Activated T-cell treated with anti-CD3 and anti-CD28 coated beads for 4 hours (primary cell): Measurements from ENCODE around the gene GRPEL1.
"Not testable (repeated sequence)": the region's sequence is repeated elsewhere in the genome, so short reads cannot be mapped to it uniquely, and the experiment has no call there.

Source experiments
- DNase-seq: peaks from one replicate; pipeline ENCODE4 v3.0.0-alpha.2; 2020

The GRPEL1 gene

GRCh38 chr4:7067452-7068278, at the start of gene GRPEL1:
GRPEL1 (minus strand) TSS chr4:7068064; CDS start chr4:7068032, 32 bp downstream.
- DNase-seq: peak; percentile 100

GRCh38 chr4:7116705-7117104, 48.8 kb upstream of the GRPEL1 start:
- DNase-seq: no peak

DNA sequence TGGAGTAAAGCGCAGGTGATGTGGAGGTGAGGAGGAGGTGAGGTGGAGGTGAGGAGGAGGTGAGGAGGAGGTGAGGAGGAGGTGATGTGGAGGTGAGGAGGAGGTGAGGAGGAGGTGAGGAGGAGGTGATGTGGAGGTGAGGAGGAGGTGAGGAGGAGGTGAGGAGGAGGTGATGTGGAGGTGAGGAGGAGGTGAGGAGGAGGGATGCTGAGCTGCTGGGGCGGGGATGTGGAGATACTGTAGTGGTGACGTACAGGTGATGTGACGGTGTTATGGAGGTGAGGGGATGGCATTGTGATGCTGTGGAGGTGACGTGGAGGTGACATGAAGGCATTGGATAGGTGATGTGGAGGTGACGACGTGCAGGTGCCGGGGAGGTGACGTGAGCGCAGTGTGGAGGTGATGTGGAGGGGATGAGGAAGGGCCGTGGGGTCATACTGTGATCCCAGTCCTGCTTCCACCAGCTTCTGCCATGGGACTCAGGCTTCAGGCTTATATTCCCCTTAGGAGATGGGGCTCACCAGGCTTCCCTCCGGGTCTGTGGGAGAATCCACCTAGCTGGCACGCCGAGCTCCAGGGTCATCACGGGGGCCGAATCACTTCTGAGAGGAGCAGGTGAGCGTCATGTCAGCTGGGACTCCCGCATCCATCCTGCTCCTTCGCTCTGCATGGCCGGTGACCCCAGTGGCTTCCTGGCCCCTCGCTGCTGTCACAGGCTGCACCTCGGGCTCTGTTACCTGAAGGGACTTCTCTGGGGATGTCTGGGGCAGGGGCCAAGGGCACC, 47.9 kb upstream of the GRPEL1 start:
- no peak for DNase-seq

- DNase-seq: no peak
Observed at GRCh38 chr4:7112656-7113055, 44.8 kb upstream of the GRPEL1 start.

- DNase-seq: no peak
Observed at GRCh38 chr4:7111441-7111840, 43.6 kb upstream of the GRPEL1 start.

- DNase-seq: no peak
Observed at GRCh38 chr4:7110546-7110945, 42.7 kb upstream of the GRPEL1 start.

DNA sequence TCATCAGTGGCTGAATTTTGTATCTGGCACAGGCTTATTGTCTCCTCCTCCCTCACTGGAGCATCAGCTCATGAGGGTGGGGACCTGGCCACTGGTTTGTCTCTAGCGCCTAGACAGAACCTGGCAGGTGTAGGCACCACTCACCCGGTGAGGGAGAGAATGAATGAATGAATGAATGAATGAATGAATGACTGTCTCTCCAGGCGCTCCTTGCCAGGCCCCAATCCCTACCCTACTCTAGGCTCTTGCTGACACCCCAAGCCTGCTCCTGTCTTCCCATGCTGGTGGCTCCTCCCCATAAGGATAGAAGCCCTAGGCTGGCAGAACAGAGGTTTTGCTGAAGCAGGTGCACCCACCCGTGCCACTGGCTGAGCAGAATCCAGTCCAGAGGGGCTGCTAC, 41.3 kb upstream of the GRPEL1 start:
- no peak for DNase-seq

- DNase-seq: no peak
Observed at GRCh38 chr4:7108660-7109059, 40.8 kb upstream of the GRPEL1 start.

GRCh38 chr4:7108046-7108625, 40.3 kb upstream of the GRPEL1 start:
- no peak for DNase-seq

GRCh38 chr4:7107166-7107905, 39.5 kb upstream of the GRPEL1 start:
- no peak for DNase-seq

GRCh38 chr4:7105276-7105675, 37.4 kb upstream of the GRPEL1 start:
- no peak for DNase-seq

DNA sequence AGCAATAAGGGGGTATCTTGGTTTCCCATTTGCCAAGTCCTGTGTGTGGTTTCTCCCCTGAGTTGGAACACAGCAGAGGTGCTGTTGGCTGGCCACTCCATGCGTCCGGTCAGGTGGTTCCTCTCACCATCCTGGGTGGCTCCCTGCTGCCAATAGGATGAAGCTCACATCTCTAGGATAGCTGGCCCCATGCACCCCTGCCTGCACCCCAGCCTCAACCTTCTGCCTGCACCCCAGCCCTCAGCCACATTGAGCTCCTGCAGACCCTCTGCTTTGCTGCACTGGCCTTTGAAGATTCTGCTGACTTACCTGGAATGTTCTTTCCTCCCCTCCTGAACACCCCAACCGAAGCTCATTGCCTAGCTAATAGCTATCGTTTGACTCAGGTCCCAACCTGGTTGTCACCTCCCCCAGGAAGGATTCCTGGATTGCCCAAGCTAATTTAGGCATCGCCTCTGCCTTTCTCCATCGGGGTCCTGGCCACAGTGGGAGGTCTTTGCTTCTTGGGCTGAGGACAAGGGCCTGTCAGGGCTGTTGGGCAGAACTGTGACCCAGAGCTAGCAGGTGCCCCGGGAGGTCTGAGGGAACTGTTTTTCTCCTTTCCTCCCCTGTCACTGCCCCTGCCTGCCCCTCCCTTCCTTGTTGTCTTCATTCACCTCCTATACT, 36.6 kb upstream of the GRPEL1 start:
- no peak for DNase-seq

GRCh38 chr4:7103607-7104365, 35.9 kb upstream of the GRPEL1 start:
- DNase-seq: no peak

- DNase-seq: peak; percentile 69
Observed at GRCh38 chr4:7103031-7103606, 35.3 kb upstream of the GRPEL1 start.

- DNase-seq: not testable (repeated sequence)
Observed at GRCh38 chr4:7102516-7102909, 34.6 kb upstream of the GRPEL1 start.

DNA sequence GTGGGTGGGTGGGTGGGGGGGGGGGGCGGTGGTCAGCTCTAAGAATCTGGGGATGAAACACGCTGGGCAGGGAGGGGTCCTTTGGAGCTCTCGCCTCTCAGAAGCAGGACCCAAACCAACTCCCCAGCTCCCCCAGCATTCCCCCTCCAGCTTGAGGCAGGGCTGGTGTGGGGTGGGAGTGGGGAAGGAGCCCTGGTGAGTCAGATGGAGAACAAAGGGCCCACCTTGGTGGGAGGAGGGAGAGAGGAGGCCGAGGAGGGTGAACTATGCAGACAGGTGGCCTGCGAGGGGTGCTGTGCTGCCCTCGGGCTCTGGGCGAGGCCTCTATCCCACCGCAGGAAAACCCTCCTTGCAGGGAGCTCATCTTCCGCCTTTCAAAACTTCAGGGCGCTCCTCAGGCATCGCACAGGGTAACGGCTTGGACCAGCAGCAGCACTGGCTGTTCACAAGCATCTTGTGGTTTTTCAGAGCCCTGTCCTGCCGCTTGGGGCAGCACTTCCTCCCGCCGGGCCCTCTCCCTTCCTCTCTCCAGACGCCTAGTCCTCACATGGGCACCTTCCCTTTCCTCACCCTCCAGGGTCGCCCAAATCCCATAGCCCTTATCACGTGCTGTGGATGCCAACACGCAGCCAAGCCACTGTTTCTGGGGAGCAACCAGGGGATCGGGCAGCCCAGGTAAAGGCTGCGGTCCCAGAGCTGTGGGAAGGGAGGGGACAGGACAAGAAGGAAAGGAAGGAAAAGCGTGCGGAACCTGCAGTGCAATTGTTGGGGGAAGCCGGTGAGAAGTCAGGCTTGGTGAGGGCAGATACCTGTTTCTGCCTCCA, 34.0 kb upstream of the GRPEL1 start:
- peak; percentile 21 for DNase-seq

- DNase-seq: no peak
Observed at GRCh38 chr4:7096236-7096635, 28.4 kb upstream of the GRPEL1 start.

- DNase-seq: no peak
Observed at GRCh38 chr4:7095611-7096155, 27.8 kb upstream of the GRPEL1 start.

DNA sequence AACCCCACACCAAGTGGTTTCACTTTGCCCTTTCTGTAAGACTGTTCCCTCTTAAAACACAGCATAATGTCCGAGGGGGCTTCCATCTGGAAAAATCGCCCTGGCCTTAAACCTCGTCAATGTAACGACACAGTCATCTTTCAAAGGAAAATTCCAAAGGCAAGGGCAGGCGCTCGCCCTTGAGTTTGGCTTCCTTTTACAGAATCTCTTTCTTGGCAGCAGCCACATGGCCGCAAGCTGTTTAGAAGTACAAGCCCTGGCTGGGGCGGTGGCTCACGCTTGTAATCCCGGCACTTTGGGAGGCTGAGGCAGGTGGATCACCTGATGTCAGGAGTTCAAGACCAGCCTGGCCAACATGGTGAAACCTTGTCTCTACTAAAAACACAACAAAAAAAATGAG, 27.1 kb upstream of the GRPEL1 start:
- no peak for DNase-seq

DNA sequence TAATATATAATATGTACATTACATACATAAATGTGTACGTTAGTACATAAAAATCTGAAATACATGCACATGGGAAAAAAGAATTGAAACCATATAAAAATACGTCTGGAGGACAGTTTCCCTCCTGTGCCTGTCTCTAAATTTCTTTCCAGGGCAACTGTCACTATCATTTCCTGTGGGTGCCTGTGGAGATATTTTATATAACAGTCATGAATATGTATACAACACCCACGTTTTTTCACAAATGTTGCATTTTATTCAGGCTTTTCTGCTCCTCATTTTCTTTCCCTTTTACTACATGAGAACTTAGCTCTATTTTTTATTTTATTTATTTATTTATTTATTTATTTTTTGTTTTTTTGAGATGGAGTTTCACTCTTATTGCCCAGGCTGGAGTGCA, 24.2 kb upstream of the GRPEL1 start:
- DNase-seq: no peak
